ENCODE data around the gene BTK.
A peak's percentile ranks its signal among the peaks of the same experiment; 100 is the strongest.

Gene BTK

GRCh38 chrX:101385795-101386541, at the start of gene BTK:
TSS of gene BTK (minus strand) at chrX:101386191. CDS start at chrX:101375284, 10,907 bp downstream.
- FAIRE-seq: no peak

- FAIRE-seq: no peak
Observed at GRCh38 chrX:101430457-101431078, 44.6 kb upstream of the BTK start.

GRCh38 chrX:101429934-101430333, 43.9 kb upstream of the BTK start:
- FAIRE-seq: no peak

- no peak for FAIRE-seq
Observed at GRCh38 chrX:101427954-101428353, 42.0 kb upstream of the BTK start.

- FAIRE-seq: no peak
Observed at GRCh38 chrX:101419489-101419888, 33.5 kb upstream of the BTK start.

GRCh38 chrX:101417981-101418841, 32.2 kb upstream of the BTK start:
- FAIRE-seq: no peak

GRCh38 chrX:101417190-101417589, 31.2 kb upstream of the BTK start:
- no peak for FAIRE-seq

GRCh38 chrX:101416691-101417090, 30.7 kb upstream of the BTK start:
- no peak for FAIRE-seq

- peak; percentile 87 for FAIRE-seq
Observed at GRCh38 chrX:101415180-101416145, 29.5 kb upstream of the BTK start.

GRCh38 chrX:101411984-101412383, 26.0 kb upstream of the BTK start:
- FAIRE-seq: no peak

- FAIRE-seq: no peak
Observed at GRCh38 chrX:101410461-101410860, 24.5 kb upstream of the BTK start.

- peak; percentile 5 for FAIRE-seq
Observed at GRCh38 chrX:101409043-101409442, 23.1 kb upstream of the BTK start.

GRCh38 chrX:101408532-101408841, 22.5 kb upstream of the BTK start:
- FAIRE-seq: no peak

GRCh38 chrX:101407748-101408531, 21.9 kb upstream of the BTK start, which contains the start of the genes GLA and HNRNPH2:
TSS of gene GLA (minus strand) at chrX:101407925. CDS start at chrX:101407903, 22 bp downstream.
TSS of gene HNRNPH2 (plus strand) at chrX:101408222. CDS start at chrX:101411989, 3,767 bp downstream.
- peak; percentile 100 for FAIRE-seq

GRCh38 chrX:101407167-101407747, 21.3 kb upstream of the BTK start:
- no peak for FAIRE-seq

- no peak for FAIRE-seq
Observed at GRCh38 chrX:101399825-101400224, 13.8 kb upstream of the BTK start.

- no peak for FAIRE-seq
Observed at GRCh38 chrX:101398694-101399093, 12.7 kb upstream of the BTK start.

- FAIRE-seq: no peak
Observed at GRCh38 chrX:101397779-101398178, 11.8 kb upstream of the BTK start.

GRCh38 chrX:101395789-101396188, 9.8 kb upstream of the BTK start:
- FAIRE-seq: no peak

GRCh38 chrX:101394372-101394771, 8.4 kb upstream of the BTK start:
- no peak for FAIRE-seq
